ENCODE results near the gene B3GALT5. TPM values are rescaled to one million over a fixed set of nuclear protein-coding genes. Genes with fewer than 3 reads are reported as not detected.
A peak's percentile ranks its signal among the peaks of the same experiment; 100 is the strongest.

B3GALT5 gene
- total RNA-seq, 1 experiment from 2014 or later = 0.76 TPM

GRCh38 chr21:39713905-39714304, 101.2 kb downstream of the B3GALT5 start:
- H3K4me1 ChIP-seq (replicated peaks) = no peaks in the 10 kb centered on the region
- no peak for DNase-seq (ENCODE audit: low read depth in 1 of 2, low spot score in 2 of 2)
- H3K4me3 ChIP-seq = no peak overlapping the region
- H3K27me3 ChIP-seq (replicated peaks) = no peaks in the 10 kb centered on the region
- H3K27ac ChIP-seq = no peak overlapping the region
- H3K9me3 ChIP-seq (replicated peaks) = no peaks in the 10 kb centered on the region
- H3K36me3 ChIP-seq = no peaks in the 10 kb centered on the region

GRCh38 chr21:39714331-39714730, 101.6 kb downstream of the B3GALT5 start:
- Histone ChIP-seq H3K36me3 (no peaks in the 10 kb centered on the region), H3K27ac (no peak overlapping the region), H3K4me1 (replicated peaks) (no peaks in the 10 kb centered on the region), H3K27me3 (replicated peaks) (no peaks in the 10 kb centered on the region), H3K9me3 (replicated peaks) (no peaks in the 10 kb centered on the region), H3K4me3 (no peak overlapping the region)
- no peak for DNase-seq (ENCODE audit: low read depth in 1 of 2, low spot score in 2 of 2)

GRCh38 chr21:39715804-39716397, 103.2 kb downstream of the B3GALT5 start:
- Histone ChIP-seq H3K4me1 (replicated peaks) (no peaks in the 10 kb centered on the region), H3K27me3 (replicated peaks) (no peaks in the 10 kb centered on the region), H3K4me3 (no peak overlapping the region), H3K27ac (no peak overlapping the region), H3K9me3 (replicated peaks) (no peaks in the 10 kb centered on the region), H3K36me3 (no peaks in the 10 kb centered on the region)
- peak; percentile 30 to 57 for DNase-seq (ENCODE audit: low read depth in 1 of 2, low spot score in 2 of 2)

GRCh38 chr21:39720126-39720778, 107.5 kb downstream of the B3GALT5 start:
- Histone ChIP-seq H3K4me3 (no peak overlapping the region), H3K4me1 (replicated peaks) (no peaks in the 10 kb centered on the region), H3K27ac (no peak overlapping the region), H3K36me3 (no peaks in the 10 kb centered on the region), H3K9me3 (replicated peaks) (no peaks in the 10 kb centered on the region), H3K27me3 (replicated peaks) (no peaks in the 10 kb centered on the region)
- no peak for DNase-seq (ENCODE audit: low read depth in 1 of 2, low spot score in 2 of 2)

- Histone ChIP-seq H3K36me3 (no peaks in the 10 kb centered on the region), H3K4me3 (no peak overlapping the region), H3K27me3 (replicated peaks) (no peaks in the 10 kb centered on the region), H3K4me1 (replicated peaks) (no peaks in the 10 kb centered on the region), H3K27ac (no peak overlapping the region), H3K9me3 (replicated peaks) (no peaks in the 10 kb centered on the region)
- DNase-seq (ENCODE audit: low read depth in 1 of 2, low spot score in 2 of 2) = no peak
Measured at GRCh38 chr21:39721885-39722284, 109.1 kb downstream of the B3GALT5 start.

Other genes with a start within 250 kb of the B3GALT5 start
- gene LCA5L, start 167.2 kb upstream of the B3GALT5 start, total RNA-seq (2014; rRNA removed; shearing (Covaris generic)) = 1.0 TPM in 1 of 2 replicates, not detected in the other
- 5.2 and 104 TPM in 2 replicates for gene SH3BGR, start 161.0 kb upstream of the B3GALT5 start, total RNA-seq (2014; rRNA removed; shearing (Covaris generic))
- gene IGSF5, start 132.2 kb downstream of the B3GALT5 start, total RNA-seq (2014; rRNA removed; shearing (Covaris generic)) = not detected in 2 replicates

Measured in SJSA1 (cell line).